H1 (cell line): ENCODE results near the gene POLDIP3. TPM values are rescaled to one million over a fixed set of nuclear protein-coding genes. Genes with fewer than 3 reads are reported as not detected.

Source experiments
- CTCF ChIA-PET: fragments of 300-600 bp; sonication (Branson Sonifier 250); formaldehyde crosslinking; loops from one replicate; lab custom pipeline; 2021; ENCODE audit not compliant: partially characterized antibody; lab: Charles Lee
- POLR2A ChIA-PET: fragments of 300-600 bp; sonication (Branson Sonifier 250); formaldehyde crosslinking; loops from one replicate; lab custom pipeline; 2021; ENCODE audit warnings: inconsistent platforms; ENCODE audit not compliant: partially characterized antibody; lab: Charles Lee
- DNase-seq, 2 experiments: peaks; one replicate each; pipeline versions ENCODE4 v3.0.0 to v3.0.0-alpha.2; 2010 to 2022; ENCODE audit warnings: low spot score in 2 of 2, low read depth in 1 of 2, mixed read lengths in 1 of 2
- FAIRE-seq: peaks from 2 replicates; lab custom pipeline; 2011; peaks lifted over from hg19 to GRCh38; lab: Jason Lieb, UNC
- H2AFZ ChIP-seq: 2 replicates; pipeline ENCODE4 v1.8.1; 2012; ENCODE audit warnings: low read length, inconsistent platforms
- H2AK5ac ChIP-seq: 2 replicates; pipeline ENCODE4 v1.6.1; 2013; ENCODE audit warnings: low read depth, low read length
- H2BK120ac ChIP-seq: replicated peaks from 2 replicates; pipeline ENCODE3; 2013; ENCODE audit warnings: low read depth, low read length, inconsistent platforms
- H2BK12ac ChIP-seq: 2 replicates; pipeline ENCODE4 v1.6.1; 2013; ENCODE audit warnings: low read depth, low read length
- H2BK15ac ChIP-seq: 2 replicates; pipeline ENCODE4 v1.6.1; 2013; ENCODE audit warnings: low read length
- H2BK20ac ChIP-seq: 2 replicates; pipeline ENCODE4 v1.6.1; 2013; ENCODE audit warnings: low read length
- H2BK5ac ChIP-seq: 2 replicates; pipeline ENCODE4 v1.6.1; 2013; ENCODE audit warnings: low read depth, low read length
- H3K14ac ChIP-seq: 2 replicates; pipeline ENCODE4 v1.6.1; 2013; ENCODE audit warnings: inconsistent platforms; ENCODE audit not compliant: insufficient read length
- H3K18ac ChIP-seq: 2 replicates; pipeline ENCODE4 v1.6.1; 2013; ENCODE audit warnings: low read length; ENCODE audit errors: extremely low read depth
- H3K23ac ChIP-seq: 2 replicates; pipeline ENCODE4 v1.6.1; 2013; ENCODE audit warnings: inconsistent platforms; ENCODE audit not compliant: insufficient read length
- H3K23me2 ChIP-seq: 2 replicates; pipeline ENCODE4 v1.6.1; 2013; ENCODE audit warnings: low read depth, low read length
- H3K27ac ChIP-seq: 2 replicates; pipeline ENCODE4 v1.6.1; 2011; ENCODE audit warnings: low read depth, low read length, inconsistent platforms
- H3K27me3 ChIP-seq, 4 experiments: replicated peaks in 1 of 4; 1 replicate in 1 of 4; 2 replicates in 3 of 4; pipeline versions ENCODE4 v1.6.1 to v1.8.1; 2011 to 2013; ENCODE audit warnings: low read length in 3 of 4, mild to moderate bottlenecking in 3 of 4, inconsistent platforms in 2 of 4, mixed read lengths in 2 of 4, moderate library complexity in 1 of 4; ENCODE audit not compliant: control insufficient read depth in 3 of 4, insufficient read depth in 3 of 4; ENCODE audit errors: extremely low read depth in 1 of 4
- H3K36me3 ChIP-seq, 4 experiments: 2 replicates each; pipeline versions ENCODE4 v1.6.1 to v1.8.1; 2011 to 2013; ENCODE audit warnings: mild to moderate bottlenecking in 4 of 4, low read length in 3 of 4, moderate library complexity in 2 of 4, control low read depth in 1 of 4, inconsistent platforms in 1 of 4; ENCODE audit not compliant: insufficient read depth in 4 of 4, control insufficient read depth in 2 of 4
- H3K4ac ChIP-seq: replicated peaks from 2 replicates; pipeline ENCODE3; 2013; ENCODE audit warnings: low read length, low read depth, mixed read lengths, inconsistent platforms; ENCODE audit not compliant: insufficient read length
- H3K4me1 ChIP-seq, 4 experiments: replicated peaks in 1 of 4; 1 replicate in 1 of 4; 2 replicates in 3 of 4; pipeline versions ENCODE4 v1.6.1 to v1.8.1; 2011 to 2013; ENCODE audit warnings: low read length in 3 of 4, inconsistent platforms in 2 of 4, mixed read lengths in 1 of 4; ENCODE audit not compliant: insufficient read depth in 4 of 4, control insufficient read depth in 3 of 4
- H3K4me2 ChIP-seq, 2 experiments: 2 replicates each; pipeline versions ENCODE4 v1.6.1 to v1.8.1; 2011 to 2013; ENCODE audit warnings: low read depth in 2 of 2, low read length in 2 of 2, control low read depth in 1 of 2, inconsistent platforms in 1 of 2, mild to moderate bottlenecking in 1 of 2; ENCODE audit not compliant: insufficient read depth in 1 of 2
- H3K4me3 ChIP-seq, 4 experiments: fragments of 200-600, 300-600 bp in 1 of 4; sonication (generic), shearing (Covaris generic), sonication (Bioruptor Twin) in 1 of 4; 2 replicates each; pipeline versions ENCODE4 v1.5.1 to v1.8.1; 2011 to 2016; ENCODE audit warnings: low read length in 4 of 4, low read depth in 3 of 4, control low read depth in 2 of 4, inconsistent platforms in 2 of 4, mild to moderate bottlenecking in 2 of 4, mixed read lengths in 1 of 4, moderate library complexity in 1 of 4; ENCODE audit not compliant: insufficient read depth in 2 of 4; ENCODE audit errors: extremely low read depth in 1 of 4
- H3K56ac ChIP-seq: replicated peaks from 2 replicates; pipeline ENCODE3; 2013; ENCODE audit warnings: low read depth, mild to moderate bottlenecking, mixed read lengths, low read length, inconsistent platforms; ENCODE audit not compliant: insufficient read length
- H3K79me1 ChIP-seq: 2 replicates; pipeline ENCODE4 v1.6.1; 2013; ENCODE audit warnings: low read depth, low read length, control low read depth
- H3K79me2 ChIP-seq, 2 experiments: 2 replicates each; pipeline versions ENCODE4 v1.6.1 to v1.8.1; 2012 to 2013; ENCODE audit warnings: low read length in 2 of 2, mild to moderate bottlenecking in 2 of 2, inconsistent platforms in 1 of 2; ENCODE audit not compliant: insufficient read depth in 2 of 2, control insufficient read depth in 1 of 2
- H3K9ac ChIP-seq, 4 experiments: replicated peaks in 1 of 4; 1 replicate in 1 of 4; 2 replicates in 3 of 4; pipeline versions ENCODE4 v1.6.1 to v1.8.1; 2011 to 2013; ENCODE audit warnings: low read depth in 3 of 4, low read length in 3 of 4, control low read depth in 2 of 4, mild to moderate bottlenecking in 2 of 4, moderate library complexity in 2 of 4, inconsistent platforms in 1 of 4; ENCODE audit errors: extremely low read depth in 1 of 4
- H3K9me3 ChIP-seq, 2 experiments: 2 replicates each; pipeline versions ENCODE4 v1.6.1 to v1.8.1; 2012 to 2013; ENCODE audit warnings: mild to moderate bottlenecking in 2 of 2, moderate library complexity in 2 of 2, control low read depth in 1 of 2, inconsistent platforms in 1 of 2, low read depth in 1 of 2, low read length in 1 of 2, mixed read lengths in 1 of 2; ENCODE audit not compliant: insufficient read depth in 2 of 2
- H4K20me1 ChIP-seq, 2 experiments: replicated peaks in 1 of 2; 2 replicates each; pipeline versions ENCODE3 to v1.8.1; 2011 to 2013; ENCODE audit warnings: inconsistent platforms in 2 of 2, low read length in 2 of 2, mild to moderate bottlenecking in 1 of 2; ENCODE audit not compliant: insufficient read depth in 2 of 2, control insufficient read depth in 1 of 2
- H4K5ac ChIP-seq: 2 replicates; pipeline ENCODE4 v1.6.1; 2013; ENCODE audit warnings: low read length, low read depth, mixed read lengths, inconsistent platforms; ENCODE audit not compliant: insufficient read length
- H4K8ac ChIP-seq: 2 replicates; pipeline ENCODE4 v1.8.0; 2013; ENCODE audit warnings: mild to moderate bottlenecking, moderate library complexity, low read length, inconsistent platforms; ENCODE audit not compliant: insufficient read depth; ENCODE audit errors: extremely low read depth
- H4K91ac ChIP-seq: replicated peaks from 2 replicates; pipeline ENCODE3; 2013; ENCODE audit warnings: low read length, mixed read lengths, inconsistent platforms; ENCODE audit not compliant: insufficient read length
- CHD1 ChIP-seq: IDR thresholded peaks from 2 replicates; pipeline ENCODE4 v1.6.1; 2012; ENCODE audit warnings: low read depth, low read length, improper control_type of control experiment
- POLR2A ChIP-seq, 2 experiments: IDR thresholded peaks; 1 replicate in 1 of 2; 2 replicates in 1 of 2; pipeline ENCODE4 v1.6.1; 2011; ENCODE audit warnings: low read depth in 2 of 2, low read length in 2 of 2, mild to moderate bottlenecking in 2 of 2; ENCODE audit errors: control extremely low read depth in 1 of 2
- POLR2AphosphoS5 ChIP-seq: IDR thresholded peaks from 2 replicates; pipeline ENCODE4 v1.6.1; 2011; ENCODE audit warnings: low read depth, low read length
- TAF7 ChIP-seq: optimal IDR thresholded peaks from 2 replicates; pipeline ENCODE3; 2011; ENCODE audit warnings: low read depth, mild to moderate bottlenecking, inconsistent platforms, low read length, moderate library complexity, borderline replicate concordance
- WGBS, 2 experiments: shearing (Covaris generic) in 1 of 2; methylation state at CpG; one replicate each; pipeline versions ENCODE4 v1.1.6 to v1.1.7; 2013 to 2015; ENCODE audit warnings: low lambda C conversion rate in 2 of 2, mixed read lengths in 2 of 2, inconsistent platforms in 1 of 2, low coverage in 1 of 2, missing lambda C conversion rate in 1 of 2; ENCODE audit not compliant: insufficient replicate concordance in 2 of 2, insufficient coverage in 1 of 2, insufficient read length in 1 of 2; ENCODE audit errors: extremely low coverage in 1 of 2, missing lambda C conversion rate in 1 of 2; 5-methylcytosine and 5-hydroxymethylcytosine counted together
- polyA plus RNA-seq, 7 experiments: library from polyadenylated mRNA; depleted of rRNA in 3 of 7; stranded (reverse) in 5 of 7; unstranded in 2 of 7; fragments of >200 nt in 5 of 7; fragments of 200-250 nt in 2 of 7; gene quantifications; 1 replicate in 5 of 7; 2 replicates in 1 of 7; 4 replicates in 1 of 7; pipeline versions ENCODE4 v1.2.1 to v1.2.3, GENCODE V29; 2011 to 2013; ENCODE audit warnings: missing spikeins in 2 of 7, mixed read lengths in 2 of 7
- total RNA-seq: library from RNA; stranded (reverse); fragmentation: NEBNext Ultra II Directional; extraction: Animal tissue kit (Norgen Biotek cat#: 25700); gene quantifications from 2 replicates; pipeline ENCODE4 v1.2.1, GENCODE V29; 2021

The POLDIP3 gene
- total and polyA plus RNA-seq, 2 of the 8 experiments (the other 6 are each of a cell fraction or from before 2014, with no cell fraction given) = 43.5 to 84.6 TPM

DNA sequence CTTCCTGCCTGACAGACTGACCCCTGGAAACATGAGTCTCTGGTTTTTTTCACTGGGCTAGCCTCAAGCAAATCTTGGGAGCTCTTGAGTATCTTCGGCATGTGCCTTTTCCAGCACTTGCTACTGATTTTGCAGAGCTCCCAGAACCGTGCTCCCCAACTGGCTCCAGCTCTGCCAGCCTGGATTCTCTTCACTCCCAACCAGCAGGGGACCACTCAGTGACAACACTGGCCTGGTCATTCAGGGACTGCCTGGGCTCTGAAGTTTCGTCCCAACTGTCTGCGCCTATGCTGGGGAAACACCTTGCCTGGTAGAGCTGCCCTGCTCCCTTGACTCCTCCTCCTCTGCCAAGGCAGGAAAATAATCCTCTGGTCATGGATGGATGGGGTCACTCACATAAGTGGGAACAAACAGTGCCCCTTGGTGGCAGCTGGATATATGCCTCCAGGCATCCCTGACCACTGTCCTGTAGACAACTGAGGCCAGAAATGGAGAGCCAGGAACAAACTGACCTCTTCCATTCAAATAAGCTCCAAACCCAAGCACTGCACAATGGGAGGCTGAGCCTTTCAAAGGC is 30.2 kb downstream of the POLDIP3 start:
- Histone ChIP-seq H4K91ac (no peak overlapping the region), H2AFZ (no peak overlapping the region), H3K36me3 (peaks cover 27 to 49% (median 42%) of the 10 kb centered on the region in 4 experiments), H2BK12ac (no peak overlapping the region), H3K9ac (no peak overlapping the region), H3K18ac (no peak overlapping the region), H3K79me2 (peaks cover 0 to 10% of the 10 kb centered on the region in 2 experiments; a peak in 2 of 4 replicates), H3K4ac (no peak overlapping the region), H4K20me1 (peaks cover 0 to 4% of the 10 kb centered on the region in 2 experiments), H2BK15ac (no peak overlapping the region), H3K9me3 (no peaks in the 10 kb centered on the region), H3K27ac (no peak overlapping the region), H3K4me3 (no peak overlapping the region), H2AK5ac (no peak overlapping the region), H4K8ac (no peak overlapping the region), H3K14ac (no peak overlapping the region), H2BK5ac (no peak overlapping the region), H3K79me1 (no peaks in the 10 kb centered on the region), H3K4me1 (no peaks in the 10 kb centered on the region), H3K4me2 (no peak overlapping the region), H3K23ac (no peak overlapping the region), H3K27me3 (no peaks in the 10 kb centered on the region), H3K23me2 (no peaks in the 10 kb centered on the region; the same call in 1 of the 2 replicates), H2BK120ac (no peak overlapping the region), H4K5ac (no peak overlapping the region), H2BK20ac (no peak overlapping the region), H3K56ac (no peak overlapping the region)
- ChIA-PET POLR2A (interaction anchor here (1.1 to 28.3 kb wide), 5 partner anchors 12 to 26 kb away, joined by 3 to 399 read pairs (median 9); partner anchors contain the start of gene POLDIP3), CTCF (interaction anchor here (0.8 to 2.3 kb wide), 4 partner anchors 9 to 26 kb away, joined by 3 to 11 read pairs (median 4); no protein-coding TSS in a partner anchor)
- TF ChIP-seq POLR2AphosphoS5 (peak; percentile 25; the same call in 1 of the 2 replicates), CHD1 (no peak), POLR2A (IDR thresholded peaks at IDR 0.05; ENCODE audit: control extremely low read depth in 1 of 2, low read depth in 2 of 2, low read length in 2 of 2) (no peak), TAF7 (no peak)
- 94% methylated on average over 4 of the region's 4 CpGs; no CpG with 5 or more reads in 1 of the 2 experiments for WGBS, 2 experiments
- DNase-seq = no peak
- no peak for FAIRE-seq
